MM.1S (cell line): ENCODE results near the gene COX4I1.
A peak's percentile ranks its signal among the peaks of the same experiment; 100 is the strongest.

Experiments
- DNase-seq: peaks from one replicate; pipeline ENCODE4 v3.0.0-alpha.2; 2015
- H2AFZ ChIP-seq: fragments of 300-600 bp; sonication (generic); 2 replicates; pipeline ENCODE4 v1.6.0; 2016; ENCODE audit warnings: antibody characterized with exemption, low read length
- H3F3A ChIP-seq: fragments of 300-600 bp; sonication (generic); 2 replicates; pipeline ENCODE4 v1.6.1; 2016; ENCODE audit warnings: mild to moderate bottlenecking, antibody characterized with exemption, low read length, moderate library complexity, mixed read lengths; ENCODE audit not compliant: insufficient read depth
- H3K27ac ChIP-seq: fragments of 300-600 bp; sonication (generic); 2 replicates; pipeline ENCODE4 v1.5.1; 2016; ENCODE audit warnings: mild to moderate bottlenecking, low read length
- H3K27me3 ChIP-seq: fragments of 300-600 bp; sonication (generic); replicated peaks from 2 replicates; pipeline ENCODE4 v1.6.0; 2016; ENCODE audit warnings: low read length; ENCODE audit not compliant: insufficient read depth
- H3K36me3 ChIP-seq: fragments of 300-600 bp; sonication (generic); replicated peaks from 2 replicates; pipeline ENCODE4 v1.6.1; 2016; ENCODE audit warnings: mild to moderate bottlenecking, low read length, mixed read lengths; ENCODE audit not compliant: insufficient read depth
- H3K4me1 ChIP-seq: fragments of 300-600 bp; sonication (generic); 2 replicates; pipeline ENCODE4 v1.6.1; 2016; ENCODE audit warnings: low read length, mixed read lengths
- H3K4me2 ChIP-seq: fragments of 300-600 bp; sonication (generic); 2 replicates; pipeline ENCODE4 v1.6.0; 2016; ENCODE audit warnings: low read depth, low read length
- H3K4me3 ChIP-seq: fragments of 300-600 bp; sonication (generic); 2 replicates; pipeline ENCODE4 v1.5.1; 2016; ENCODE audit warnings: low read length, mixed read lengths
- H3K79me2 ChIP-seq: fragments of 300-600 bp; sonication (generic); 2 replicates; pipeline ENCODE4 v1.6.1; 2016; ENCODE audit warnings: mixed run types, low read length, mixed read lengths
- H3K9ac ChIP-seq: fragments of 300-600 bp; sonication (generic); 2 replicates; pipeline ENCODE4 v1.6.1; 2016; ENCODE audit warnings: low read length, mixed read lengths
- H3K9me2 ChIP-seq: fragments of 300-600 bp; sonication (generic); replicated peaks from 2 replicates; pipeline ENCODE4 v1.6.1; 2016; ENCODE audit warnings: mild to moderate bottlenecking, low read length, mixed read lengths; ENCODE audit not compliant: insufficient read depth
- H3K9me3 ChIP-seq: fragments of 300-600 bp; sonication (generic); replicated peaks from 2 replicates; pipeline ENCODE4 v1.6.1; 2016; ENCODE audit warnings: mild to moderate bottlenecking, low read length, mixed read lengths; ENCODE audit not compliant: insufficient read depth
- H4K20me1 ChIP-seq: fragments of 300-600 bp; sonication (generic); 2 replicates; pipeline ENCODE4 v1.6.1; 2016; ENCODE audit warnings: mild to moderate bottlenecking, low read length, moderate library complexity, mixed read lengths; ENCODE audit not compliant: insufficient read depth
- CTCF ChIP-seq: fragments of 300-600 bp; sonication (generic); IDR thresholded peaks from 2 replicates; pipeline ENCODE4 v1.5.1; 2016; ENCODE audit warnings: antibody characterized with exemption, low read length, mixed read lengths
- EZH2 ChIP-seq: fragments of 300-600 bp; sonication (generic); optimal IDR thresholded peaks from 2 replicates; pipeline ENCODE3; 2017; ENCODE audit warnings: low read depth, mild to moderate bottlenecking, antibody characterized with exemption, low read length, mixed read lengths
- EZH2phosphoT487 ChIP-seq: fragments of 300-600 bp; sonication (generic); IDR thresholded peaks from 2 replicates; pipeline ENCODE4 v1.6.1; 2018; ENCODE audit warnings: antibody characterized with exemption, low read length

Gene COX4I1

DNA sequence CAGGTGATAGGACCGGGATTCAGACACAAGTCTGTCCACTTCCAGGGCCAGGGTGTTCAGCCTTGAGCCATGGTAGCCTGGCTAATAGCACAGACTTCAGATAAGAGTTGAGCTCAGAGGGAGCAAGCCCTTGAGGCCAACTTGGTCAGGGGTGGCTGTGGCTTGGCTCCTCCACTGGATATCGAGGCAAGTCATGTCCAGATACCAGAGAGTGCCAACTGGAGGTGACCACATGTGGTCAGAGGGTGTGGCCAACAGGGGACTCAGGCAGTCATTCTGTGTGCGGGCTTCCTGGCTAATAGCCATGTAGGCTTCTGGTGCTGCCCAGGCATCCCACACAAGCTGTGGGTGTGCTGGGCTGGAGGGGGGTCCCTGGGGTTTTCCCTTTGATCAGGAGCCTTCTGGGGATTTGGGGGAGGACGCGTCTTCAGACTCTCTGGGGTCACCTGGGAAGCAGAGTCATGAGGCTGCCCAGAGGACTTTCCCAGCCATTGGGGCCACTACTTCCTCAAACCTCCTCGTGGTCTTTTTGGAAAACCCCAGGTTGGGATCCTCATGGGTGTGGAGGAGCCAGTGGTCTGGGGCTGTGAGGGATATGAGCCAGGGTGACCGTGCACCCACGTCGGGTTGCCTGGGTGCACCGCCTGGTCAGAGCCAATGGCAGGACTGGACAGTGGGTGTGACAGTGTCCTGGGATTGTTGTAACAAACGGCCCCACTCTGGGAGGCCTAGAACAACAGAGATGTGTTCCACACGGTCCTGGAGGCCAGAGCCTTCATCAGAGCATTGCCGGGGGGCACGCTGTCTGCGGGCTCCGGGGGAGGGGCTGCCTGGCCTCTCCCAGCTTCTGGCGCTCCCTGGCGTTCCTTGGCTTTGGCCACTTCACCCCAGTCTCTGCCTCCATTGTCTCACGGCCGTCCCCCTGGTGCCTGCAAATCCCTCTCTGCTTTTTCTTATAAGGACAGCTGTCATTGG, 25.0 kb downstream of the COX4I1 start:
- Histone ChIP-seq H3K4me1 (no peaks in the 10 kb centered on the region), H2AFZ (no peak overlapping the region), H3K79me2 (no peaks in the 10 kb centered on the region), H3K27ac (no peak overlapping the region), H3F3A (no peaks in the 10 kb centered on the region), H3K9me2 (no peaks in the 10 kb centered on the region), H3K36me3 (no peaks in the 10 kb centered on the region), H3K9ac (no peak overlapping the region), H3K4me3 (no peak overlapping the region), H3K9me3 (no peaks in the 10 kb centered on the region), H3K27me3 (peaks cover 32% of the 10 kb centered on the region), H4K20me1 (no peaks in the 10 kb centered on the region), H3K4me2 (no peak overlapping the region)
- no peak for TF ChIP-seq CTCF
- TF ChIP-seq EZH2phosphoT487, result no peak
- no peak for TF ChIP-seq EZH2
- DNase-seq, result no peak

- no peak overlapping the region for H3K4me2 ChIP-seq
- H3K9me3 ChIP-seq, result no peaks in the 10 kb centered on the region
- H3K9me2 ChIP-seq, result no peaks in the 10 kb centered on the region
- H3K4me1 ChIP-seq, result no peaks in the 10 kb centered on the region
- no peaks in the 10 kb centered on the region for H4K20me1 ChIP-seq
- no peak overlapping the region for H3K4me3 ChIP-seq
- H3K27ac ChIP-seq, result no peak overlapping the region
- H3F3A ChIP-seq, result no peaks in the 10 kb centered on the region
- TF ChIP-seq EZH2 (no peak), CTCF (peak; percentile 15)
- H3K27me3 ChIP-seq, result peaks cover 33% of the 10 kb centered on the region
- H3K79me2 ChIP-seq, result no peaks in the 10 kb centered on the region
- H3K36me3 ChIP-seq, result no peaks in the 10 kb centered on the region
- H2AFZ ChIP-seq, result no peak overlapping the region
- DNase-seq, result no peak
- no peak overlapping the region for H3K9ac ChIP-seq
Observed at GRCh38 chr16:85825326-85825725, 25.8 kb downstream of the COX4I1 start.

GRCh38 chr16:85826686-85827247, 27.3 kb downstream of the COX4I1 start:
- no peaks in the 10 kb centered on the region for H3F3A ChIP-seq
- no peak overlapping the region for H3K27ac ChIP-seq
- no peaks in the 10 kb centered on the region for H3K9me2 ChIP-seq
- no peaks in the 10 kb centered on the region for H4K20me1 ChIP-seq
- no peak overlapping the region for H3K9ac ChIP-seq
- H2AFZ ChIP-seq, result no peak overlapping the region
- no peaks in the 10 kb centered on the region for H3K79me2 ChIP-seq
- TF ChIP-seq EZH2phosphoT487 (no peak), CTCF (no peak), EZH2 (no peak)
- H3K36me3 ChIP-seq, result no peaks in the 10 kb centered on the region
- no peak overlapping the region for H3K4me2 ChIP-seq
- no peak for DNase-seq
- H3K9me3 ChIP-seq, result no peaks in the 10 kb centered on the region
- no peaks in the 10 kb centered on the region for H3K4me1 ChIP-seq
- peaks cover 47% of the 10 kb centered on the region for H3K27me3 ChIP-seq
- H3K4me3 ChIP-seq, result no peak overlapping the region
